Measurements from ENCODE around the gene STX18.
"Not testable (repeated sequence)": the region's sequence is repeated elsewhere in the genome, so short reads cannot be mapped to it uniquely, and the experiment has no call there.

STX18 gene

DNA sequence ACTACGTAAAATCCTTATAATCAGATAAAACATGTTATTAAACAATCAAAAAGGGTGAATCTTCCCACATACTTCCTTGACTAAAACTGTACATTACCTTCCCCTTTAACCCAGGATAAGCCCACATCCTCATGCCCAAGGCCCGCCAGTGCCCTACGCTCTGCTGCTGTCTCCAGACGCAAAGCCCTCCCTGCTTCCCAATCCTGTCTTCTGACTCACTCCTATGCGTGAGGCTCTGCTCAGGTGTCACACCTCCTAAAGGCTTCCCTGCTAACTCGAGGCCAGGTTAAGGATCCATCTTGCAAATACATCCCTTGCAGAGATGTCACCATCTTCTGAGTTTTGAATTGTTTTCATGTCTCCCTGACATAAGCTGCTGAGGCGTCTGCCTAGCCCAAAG is 61.6 kb downstream of the STX18 start:
- DNase-seq (ENCODE audit: low read depth in 2 of 2) = no peak

GRCh38 chr4:4479366-4479765 is 62.5 kb downstream of the STX18 start:
- no peak for DNase-seq (ENCODE audit: low read depth in 2 of 2)

DNA sequence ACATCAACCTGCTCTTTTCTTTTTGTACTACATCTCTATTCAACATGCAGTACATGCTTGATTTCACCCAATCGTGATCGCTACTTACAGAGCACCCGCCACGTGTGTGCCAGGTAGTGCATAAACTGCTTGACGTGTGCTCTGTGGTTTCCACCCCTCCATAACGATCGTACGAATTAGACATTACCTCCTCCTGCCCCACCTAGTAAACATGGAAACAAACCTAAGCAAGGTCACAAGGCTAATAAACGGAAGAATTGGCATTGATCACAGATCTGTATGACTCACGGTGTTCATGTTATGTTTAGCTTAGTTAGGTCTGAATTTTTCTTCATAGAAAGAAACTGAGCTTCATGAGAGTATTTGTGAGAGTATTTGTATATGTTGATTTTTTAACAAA is 64.1 kb downstream of the STX18 start:
- DNase-seq (ENCODE audit: low read depth in 2 of 2) = no peak

- no peak for DNase-seq (ENCODE audit: low read depth in 2 of 2)
Observed at GRCh38 chr4:4477391-4477790, 64.5 kb downstream of the STX18 start.

GRCh38 chr4:4474476-4474875 is 67.4 kb downstream of the STX18 start:
- no peak for DNase-seq (ENCODE audit: low read depth in 2 of 2)

GRCh38 chr4:4472344-4472958 is 69.4 kb downstream of the STX18 start:
- no peak for DNase-seq (ENCODE audit: low read depth in 2 of 2)

DNA sequence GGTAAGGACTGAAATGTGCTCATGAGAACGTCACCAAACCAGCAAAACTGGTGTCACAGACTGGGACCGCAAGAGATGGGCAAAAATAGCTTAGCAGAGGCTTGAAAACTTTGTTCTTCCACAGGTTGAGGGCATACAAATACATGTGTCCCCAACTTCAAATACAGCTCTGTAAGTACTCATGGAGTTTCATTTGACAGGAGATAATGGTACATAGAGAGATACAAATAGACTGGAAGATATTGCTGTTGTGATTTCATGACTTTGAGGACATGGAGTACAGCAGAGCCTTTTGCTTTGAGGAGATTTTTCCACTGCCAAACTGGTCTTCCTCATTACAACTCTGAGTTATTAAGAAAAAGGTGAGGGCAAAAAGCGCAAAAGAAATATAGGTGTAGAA is 70.7 kb downstream of the STX18 start:
- no peak for DNase-seq (ENCODE audit: low read depth in 2 of 2)

GRCh38 chr4:4470208-4470607 is 71.6 kb downstream of the STX18 start:
- no peak for DNase-seq (ENCODE audit: low read depth in 2 of 2)

- not testable (repeated sequence) for DNase-seq (ENCODE audit: low read depth in 2 of 2)
Observed at GRCh38 chr4:4465238-4465637, 76.6 kb downstream of the STX18 start.

- DNase-seq (ENCODE audit: low read depth in 2 of 2) = no peak
Observed at GRCh38 chr4:4462970-4463369, 78.9 kb downstream of the STX18 start.

- DNase-seq (ENCODE audit: low read depth in 2 of 2) = peak in 1 of 2 donors; percentile 9
Observed at GRCh38 chr4:4461850-4462249, 80.0 kb downstream of the STX18 start.

GRCh38 chr4:4461178-4461577 is 80.7 kb downstream of the STX18 start:
- no peak for DNase-seq (ENCODE audit: low read depth in 2 of 2)

- DNase-seq (ENCODE audit: low read depth in 2 of 2) = no peak
Observed at GRCh38 chr4:4460759-4461158, 81.1 kb downstream of the STX18 start.

DNA sequence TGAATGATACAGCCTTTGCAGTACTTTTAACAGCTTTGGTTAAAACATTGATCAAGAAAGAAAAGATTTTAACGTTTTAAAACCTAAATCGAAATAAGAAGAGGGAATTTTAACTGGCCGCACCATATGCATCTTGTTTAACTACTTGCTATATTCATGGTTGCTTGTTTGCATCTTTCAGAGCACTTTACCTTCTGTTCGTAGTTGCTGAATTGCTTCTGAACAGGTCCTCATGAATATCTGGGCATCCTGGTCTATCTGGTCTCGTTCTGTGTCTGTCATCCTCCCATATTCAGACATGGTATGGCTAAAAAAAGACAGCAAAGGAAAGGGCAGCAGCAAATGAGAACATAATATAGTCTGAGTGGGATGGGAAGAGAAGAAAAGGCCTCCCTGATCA is 82.7 kb downstream of the STX18 start:
- DNase-seq (ENCODE audit: low read depth in 2 of 2) = no peak

DNA sequence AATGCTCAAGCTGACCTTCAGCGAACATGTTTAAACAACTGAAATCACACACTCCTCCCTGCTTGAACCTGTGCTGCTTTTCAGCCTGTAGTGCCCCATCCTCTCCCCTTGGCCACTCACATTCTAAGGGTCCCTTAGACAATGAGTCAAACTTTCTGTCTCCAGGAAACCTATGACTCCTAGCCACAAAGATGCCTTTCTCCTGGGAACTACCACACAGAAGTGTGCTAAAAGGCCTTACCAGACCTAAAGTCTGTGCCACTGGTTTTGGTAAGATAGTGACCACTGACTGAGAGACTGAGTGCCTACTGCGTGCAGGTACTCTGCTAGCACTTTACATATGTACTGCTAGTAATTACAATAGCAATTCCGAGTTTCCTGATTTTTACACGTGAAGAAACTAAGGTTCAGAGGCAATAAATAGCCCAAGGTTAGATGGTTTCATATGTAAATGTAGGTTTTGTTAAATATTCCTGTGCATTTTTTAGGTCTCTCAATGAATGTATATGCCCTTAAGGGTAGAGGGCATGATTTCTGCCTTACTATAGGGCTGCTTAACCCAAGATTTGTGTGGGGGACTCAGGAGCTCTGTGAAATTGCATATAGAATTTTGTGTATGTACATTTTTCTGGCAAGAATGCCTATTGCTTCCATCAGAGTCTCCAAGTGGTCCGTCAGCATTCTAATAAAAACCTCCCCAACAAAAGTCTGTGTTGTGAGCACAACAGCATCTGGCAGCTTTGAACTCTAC is 83.9 kb downstream of the STX18 start:
- DNase-seq (ENCODE audit: low read depth in 2 of 2) = no peak

- DNase-seq (ENCODE audit: low read depth in 2 of 2) = no peak
Observed at GRCh38 chr4:4456816-4457578, 84.9 kb downstream of the STX18 start.

- no peak for DNase-seq (ENCODE audit: low read depth in 2 of 2)
Observed at GRCh38 chr4:4456351-4456750, 85.5 kb downstream of the STX18 start.

GRCh38 chr4:4455210-4455865 is 86.5 kb downstream of the STX18 start:
- DNase-seq (ENCODE audit: low read depth in 2 of 2) = no peak

- DNase-seq (ENCODE audit: low read depth in 2 of 2) = no peak
Observed at GRCh38 chr4:4446434-4446833, 95.4 kb downstream of the STX18 start.

- no peak for DNase-seq (ENCODE audit: low read depth in 2 of 2)
Observed at GRCh38 chr4:4443821-4444220, 98.0 kb downstream of the STX18 start.

- DNase-seq (ENCODE audit: low read depth in 2 of 2) = no peak
Observed at GRCh38 chr4:4440333-4441061, 101.4 kb downstream of the STX18 start.

GRCh38 chr4:4439782-4440181 is 102.1 kb downstream of the STX18 start:
- no peak for DNase-seq (ENCODE audit: low read depth in 2 of 2)
